Epithelial cell of proximal tubule (primary cell): ENCODE data around the gene C5. TPM values are rescaled to one million over a fixed set of nuclear protein-coding genes. Genes with fewer than 3 reads are reported as not detected.

Experiments
- DNase-seq: peaks from one replicate; pipeline ENCODE4 v3.0.0-alpha.2; 2011; ENCODE audit warnings: low read depth
- H3K4me3 ChIP-seq: 2 replicates; pipeline ENCODE4 v1.5.1; 2011; ENCODE audit warnings: low read depth, mild to moderate bottlenecking, low read length
- total RNA-seq: library from RNA; depleted of rRNA; stranded (reverse); fragments of >200 nt; gene quantifications from 2 replicates; pipeline ENCODE4 v1.2.3, GENCODE V29; 2015
- TF ChIP-seq, protein P1 (sequence below): conservative IDR thresholded peaks from 2 replicates; pipeline ENCODE4 v1.5.1; 2012; ENCODE audit warnings: low read depth, mild to moderate bottlenecking, low read length

The C5 gene
- total RNA-seq, 1 donor from 2014 or later = 0.52 TPM

DNA sequence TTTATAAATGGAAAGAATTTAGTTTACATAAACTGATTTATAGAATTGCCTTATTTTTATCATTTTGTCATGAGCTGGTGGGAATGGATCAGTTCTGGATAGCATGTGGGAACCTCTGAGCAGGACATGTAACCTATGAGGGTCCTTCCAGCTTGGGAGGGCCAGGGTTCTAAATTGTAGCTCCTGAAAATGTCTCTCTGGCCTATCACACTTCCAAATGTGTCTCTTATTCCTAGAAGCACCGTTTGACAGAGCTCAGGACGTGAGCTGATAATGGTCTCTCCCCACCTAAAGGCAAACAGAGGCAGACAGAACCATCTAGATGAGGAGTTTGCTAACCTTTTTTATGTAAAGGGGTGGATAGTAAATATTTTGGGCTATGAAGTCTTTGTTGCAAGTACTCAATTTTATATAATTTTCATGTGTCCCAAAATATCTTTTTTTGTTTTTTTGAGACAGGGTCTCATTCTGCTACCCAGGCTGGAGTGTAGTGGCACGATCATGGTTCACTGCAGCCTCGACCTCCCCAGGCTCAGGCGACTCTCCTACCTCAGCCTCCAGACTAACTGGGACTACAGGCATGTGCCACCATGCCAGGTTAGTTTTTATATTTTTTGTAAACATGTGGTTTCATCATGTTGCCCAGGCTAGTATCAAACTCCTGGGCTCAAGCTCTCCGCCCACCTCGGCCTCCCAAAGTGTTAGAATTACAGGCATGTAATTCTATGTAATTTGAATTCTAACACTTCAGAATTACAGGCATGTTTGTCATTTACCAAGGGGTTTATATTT lies 127.5 kb downstream of the C5 start:
- no peak overlapping the region for H3K4me3 ChIP-seq
- TF ChIP-seq, protein P1, sequence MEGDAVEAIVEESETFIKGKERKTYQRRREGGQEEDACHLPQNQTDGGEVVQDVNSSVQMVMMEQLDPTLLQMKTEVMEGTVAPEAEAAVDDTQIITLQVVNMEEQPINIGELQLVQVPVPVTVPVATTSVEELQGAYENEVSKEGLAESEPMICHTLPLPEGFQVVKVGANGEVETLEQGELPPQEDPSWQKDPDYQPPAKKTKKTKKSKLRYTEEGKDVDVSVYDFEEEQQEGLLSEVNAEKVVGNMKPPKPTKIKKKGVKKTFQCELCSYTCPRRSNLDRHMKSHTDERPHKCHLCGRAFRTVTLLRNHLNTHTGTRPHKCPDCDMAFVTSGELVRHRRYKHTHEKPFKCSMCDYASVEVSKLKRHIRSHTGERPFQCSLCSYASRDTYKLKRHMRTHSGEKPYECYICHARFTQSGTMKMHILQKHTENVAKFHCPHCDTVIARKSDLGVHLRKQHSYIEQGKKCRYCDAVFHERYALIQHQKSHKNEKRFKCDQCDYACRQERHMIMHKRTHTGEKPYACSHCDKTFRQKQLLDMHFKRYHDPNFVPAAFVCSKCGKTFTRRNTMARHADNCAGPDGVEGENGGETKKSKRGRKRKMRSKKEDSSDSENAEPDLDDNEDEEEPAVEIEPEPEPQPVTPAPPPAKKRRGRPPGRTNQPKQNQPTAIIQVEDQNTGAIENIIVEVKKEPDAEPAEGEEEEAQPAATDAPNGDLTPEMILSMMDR = no peak
- no peak for DNase-seq

DNA sequence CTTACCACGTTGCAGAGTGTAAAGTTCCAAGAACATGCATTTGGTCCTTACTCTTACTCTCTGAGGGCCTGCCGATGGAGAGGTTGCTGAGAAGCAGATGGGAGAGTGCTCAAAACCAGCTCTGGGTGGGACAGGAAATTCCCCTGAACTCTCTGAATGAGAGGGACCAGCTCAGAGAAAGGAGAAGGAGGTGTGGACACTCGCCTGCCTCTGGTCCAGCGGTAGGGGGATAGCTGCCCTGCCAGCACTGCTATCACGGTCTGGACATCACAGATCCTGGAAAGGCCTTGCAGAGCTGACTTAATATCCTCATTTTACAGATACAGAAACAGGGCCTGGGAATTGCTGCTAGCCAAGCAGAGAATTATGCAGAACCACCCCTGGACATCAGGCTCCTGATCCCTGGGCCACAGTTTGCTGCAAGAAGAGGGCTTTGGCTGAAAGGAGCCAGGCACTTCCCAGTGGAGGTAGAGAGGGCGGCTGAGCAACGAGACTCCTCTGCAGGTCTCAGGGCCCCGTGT lies 128.4 kb downstream of the C5 start:
- H3K4me3 ChIP-seq = no peak overlapping the region
- no peak for DNase-seq
- TF ChIP-seq, protein P1 = no peak

GRCh38 chr9:120920806-120921178 lies 129.3 kb downstream of the C5 start:
- TF ChIP-seq, protein P1 = no peak

GRCh38 chr9:120919843-120920805 lies 130.0 kb downstream of the C5 start:
- H3K4me3 ChIP-seq = no peak overlapping the region
- TF ChIP-seq, protein P1 = no peak
- no peak for DNase-seq

More at GRCh38 chr9:120920806-120921178, 129.3 kb downstream of the C5 start:
- H3K4me3 ChIP-seq = no peak overlapping the region
- DNase-seq = no peak

- TF ChIP-seq, protein P1 = no peak
- H3K4me3 ChIP-seq = no peak overlapping the region
- DNase-seq = no peak
Observed at GRCh38 chr9:120918931-120919842, 130.9 kb downstream of the C5 start.
